GM06990 (cell line): ENCODE results near the gene CCZ1.
"Not testable (repeated sequence)": the region's sequence is repeated elsewhere in the genome, so short reads cannot be mapped to it uniquely, and the experiment has no call there.

ENCODE experiments used
- DNase-seq: peaks from one replicate; pipeline ENCODE4 v3.0.0-alpha.2; 2011; ENCODE audit not compliant: insufficient read length; ENCODE audit errors: extremely low read depth
- H3K27me3 ChIP-seq: replicated peaks from 2 replicates; pipeline ENCODE4 v1.6.0; 2011; ENCODE audit warnings: low read length; ENCODE audit not compliant: control insufficient read depth, insufficient read depth
- H3K36me3 ChIP-seq: 2 replicates; pipeline ENCODE4 v1.5.1; 2011; ENCODE audit warnings: low read length; ENCODE audit not compliant: control insufficient read depth, insufficient read depth
- H3K4me3 ChIP-seq: replicated peaks from 2 replicates; pipeline ENCODE4 v1.5.1; 2011; ENCODE audit warnings: low read depth, mild to moderate bottlenecking, control low read depth, low read length
- TF ChIP-seq, protein P1 (sequence below): IDR thresholded peaks from 2 replicates; pipeline ENCODE4 v1.5.1; 2011; ENCODE audit warnings: low read length, control low read depth, mild to moderate bottlenecking, inconsistent platforms; ENCODE audit not compliant: insufficient read depth, poor library complexity, severe bottlenecking

CCZ1 gene

GRCh38 chr7:5898480-5899224 lies at the start of gene CCZ1:
Gene CCZ1 (plus strand): TSS chr7:5898733. CDS start chr7:5898800, 67 bp downstream.
- not testable (repeated sequence) for H3K36me3 ChIP-seq, H3K27me3 ChIP-seq
- DNase-seq, result peak; percentile 69
- TF ChIP-seq, protein P1, sequence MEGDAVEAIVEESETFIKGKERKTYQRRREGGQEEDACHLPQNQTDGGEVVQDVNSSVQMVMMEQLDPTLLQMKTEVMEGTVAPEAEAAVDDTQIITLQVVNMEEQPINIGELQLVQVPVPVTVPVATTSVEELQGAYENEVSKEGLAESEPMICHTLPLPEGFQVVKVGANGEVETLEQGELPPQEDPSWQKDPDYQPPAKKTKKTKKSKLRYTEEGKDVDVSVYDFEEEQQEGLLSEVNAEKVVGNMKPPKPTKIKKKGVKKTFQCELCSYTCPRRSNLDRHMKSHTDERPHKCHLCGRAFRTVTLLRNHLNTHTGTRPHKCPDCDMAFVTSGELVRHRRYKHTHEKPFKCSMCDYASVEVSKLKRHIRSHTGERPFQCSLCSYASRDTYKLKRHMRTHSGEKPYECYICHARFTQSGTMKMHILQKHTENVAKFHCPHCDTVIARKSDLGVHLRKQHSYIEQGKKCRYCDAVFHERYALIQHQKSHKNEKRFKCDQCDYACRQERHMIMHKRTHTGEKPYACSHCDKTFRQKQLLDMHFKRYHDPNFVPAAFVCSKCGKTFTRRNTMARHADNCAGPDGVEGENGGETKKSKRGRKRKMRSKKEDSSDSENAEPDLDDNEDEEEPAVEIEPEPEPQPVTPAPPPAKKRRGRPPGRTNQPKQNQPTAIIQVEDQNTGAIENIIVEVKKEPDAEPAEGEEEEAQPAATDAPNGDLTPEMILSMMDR, result peak; percentile 33
- H3K4me3 ChIP-seq, result peak within 1 kb of the TSS; percentile 51

DNA sequence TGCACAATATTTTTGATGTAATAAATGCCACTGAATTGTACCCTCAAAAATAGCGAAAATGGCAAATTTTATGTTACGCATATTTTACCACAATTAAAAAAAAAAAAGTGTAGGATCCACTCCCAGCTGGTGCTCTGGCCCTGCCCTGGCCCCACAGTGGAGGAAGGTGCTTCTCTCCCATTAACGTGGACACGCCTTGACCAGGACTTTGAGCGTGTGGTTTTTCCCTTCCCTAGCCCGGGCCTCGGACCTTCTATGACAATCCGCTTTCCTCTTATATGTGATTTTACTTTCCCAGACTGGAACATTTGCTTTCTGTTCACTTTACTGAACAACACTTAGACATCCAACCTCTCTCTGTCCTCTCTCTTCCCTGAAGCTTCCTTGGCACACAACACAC lies 47.6 kb upstream of the CCZ1 start:
- no peaks in the 10 kb centered on the region for H3K27me3 ChIP-seq
- no peaks in the 10 kb centered on the region for H3K36me3 ChIP-seq
- no peak overlapping the region for H3K4me3 ChIP-seq
- DNase-seq, result no peak
- TF ChIP-seq, protein P1, result no peak

GRCh38 chr7:5854738-5855137 lies 43.8 kb upstream of the CCZ1 start:
- no peak overlapping the region for H3K4me3 ChIP-seq

GRCh38 chr7:5857041-5857575 lies 41.4 kb upstream of the CCZ1 start:
- H3K4me3 ChIP-seq, H3K36me3 ChIP-seq, DNase-seq, H3K27me3 ChIP-seq: not testable (repeated sequence)

More at GRCh38 chr7:5854738-5855137, 43.8 kb upstream of the CCZ1 start:
- TF ChIP-seq, protein P1, result no peak
- no peaks in the 10 kb centered on the region for H3K27me3 ChIP-seq
- DNase-seq, result no peak
- no peaks in the 10 kb centered on the region for H3K36me3 ChIP-seq

DNA sequence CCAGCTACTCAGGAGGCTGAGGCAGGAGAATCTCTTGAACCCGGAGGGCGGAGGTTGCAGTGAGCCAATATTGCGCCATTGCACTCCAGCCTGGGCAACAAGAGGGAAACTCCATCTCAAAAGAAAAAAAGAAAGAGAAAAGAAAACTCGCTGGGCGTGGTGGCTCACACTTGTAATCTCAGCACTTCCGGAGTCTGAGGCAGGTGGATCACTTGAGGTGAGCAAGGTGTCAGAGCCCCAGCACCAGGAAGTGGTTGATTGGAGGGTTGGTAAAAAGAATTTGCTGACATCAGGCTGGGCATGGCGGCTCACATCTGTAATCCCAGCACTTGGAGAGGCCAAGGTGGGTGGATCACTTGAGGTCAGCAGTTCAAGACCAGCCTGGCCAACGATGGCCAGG lies 40.0 kb upstream of the CCZ1 start:
- not testable (repeated sequence) for H3K27me3 ChIP-seq, DNase-seq

GRCh38 chr7:5861281-5861680 lies 37.3 kb upstream of the CCZ1 start:
- H3K4me3 ChIP-seq, DNase-seq, H3K27me3 ChIP-seq, H3K36me3 ChIP-seq: not testable (repeated sequence)

More for the DNA sequence above, 40.0 kb upstream of the CCZ1 start:
- not testable (repeated sequence) for H3K36me3 ChIP-seq, H3K4me3 ChIP-seq

DNA sequence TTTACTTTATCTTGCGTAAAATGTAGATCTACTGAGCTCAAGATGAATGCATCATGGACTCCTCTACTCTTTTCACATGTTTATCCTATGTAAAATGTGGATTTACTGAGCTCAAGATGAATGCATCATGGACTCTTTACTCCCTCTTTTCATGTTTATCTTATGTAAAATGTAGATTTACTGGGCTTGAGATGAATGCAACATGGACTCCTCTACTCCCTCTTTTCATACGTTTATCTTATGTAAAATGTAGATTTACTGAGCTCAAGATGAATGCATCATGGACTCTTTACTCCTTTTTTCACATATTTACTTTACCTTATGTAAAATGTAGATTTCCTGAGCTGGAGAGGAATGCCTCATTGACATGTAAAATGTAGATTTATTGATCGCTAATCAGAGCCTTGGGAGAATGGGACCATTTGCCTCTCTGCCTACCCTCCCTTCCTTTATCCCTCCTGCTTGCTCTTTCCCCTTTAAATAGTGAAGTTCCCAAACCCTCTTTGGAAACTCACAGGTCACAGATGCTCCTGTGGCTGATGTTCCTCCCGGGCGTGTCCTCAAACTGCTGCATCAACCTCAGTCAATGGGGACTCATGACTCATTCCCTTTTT lies 35.7 kb upstream of the CCZ1 start:
- not testable (repeated sequence) for H3K4me3 ChIP-seq, DNase-seq, H3K36me3 ChIP-seq, H3K27me3 ChIP-seq

DNA sequence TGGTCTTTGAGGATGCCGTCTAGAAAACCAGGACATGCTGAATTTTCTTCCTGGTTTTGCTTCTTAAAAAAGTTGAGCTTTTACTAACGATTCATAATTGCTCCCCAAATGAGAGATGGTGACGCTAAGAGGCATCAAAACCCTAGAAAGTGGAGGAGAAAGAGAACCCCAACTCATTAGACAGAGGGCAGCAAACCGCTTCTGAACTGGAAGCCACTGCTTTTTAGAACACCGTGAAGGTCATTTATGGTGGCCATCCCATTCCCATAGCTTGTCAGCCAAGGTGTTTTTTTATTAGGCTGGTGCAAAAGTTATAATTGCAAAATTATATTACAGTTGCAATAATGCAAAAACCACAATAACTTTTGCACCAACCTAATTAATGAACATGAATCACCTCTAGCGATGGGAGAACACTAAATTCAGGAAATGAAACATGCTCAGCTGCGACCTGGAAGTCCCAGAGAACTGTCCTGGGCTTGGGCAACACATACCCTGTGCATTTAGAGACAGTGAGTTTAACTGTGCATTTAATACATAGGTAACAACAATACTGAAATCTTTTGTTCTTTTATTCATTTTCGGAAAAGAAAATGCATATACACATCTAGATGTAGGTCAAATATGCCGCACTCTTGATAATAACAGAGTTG lies 33.1 kb upstream of the CCZ1 start:
- H3K27me3 ChIP-seq, result not testable (repeated sequence)

More for the DNA sequence above, 33.1 kb upstream of the CCZ1 start:
- DNase-seq, H3K4me3 ChIP-seq, H3K36me3 ChIP-seq: not testable (repeated sequence)
